ENCODE results near the gene RIMS4. TPM values are rescaled to one million over a fixed set of nuclear protein-coding genes. Genes with fewer than 3 reads are reported as not detected.

RIMS4 gene
- total and polyA plus RNA-seq, 10 of the 15 experiments (the other 5 are each of a cell fraction or from before 2014, with no cell fraction given): under 0.01 to 0.07 (median 0.05) TPM; not detected in 5

GRCh38 chr20:44762466-44763140 lies 47.7 kb downstream of the RIMS4 start:
- Histone ChIP-seq H3K9me3 (replicated peaks; ENCODE audit: control insufficient read depth, insufficient read depth, low read length) (no peaks in the 10 kb centered on the region), H3K4me3 (no peak overlapping the region), H4K20me1 (ENCODE audit: control insufficient read depth, insufficient read depth) (no peaks in the 10 kb centered on the region), H3K27me3 (replicated peaks in 1 of 2; ENCODE audit: control insufficient read depth in 2 of 2, insufficient read depth in 2 of 2, low read length in 1 of 2) (no peaks in the 10 kb centered on the region; a peak in 1 of 4 replicates), H3K4me2 (ENCODE audit: control insufficient read depth, insufficient read depth) (no peak overlapping the region), H3K9ac (ENCODE audit: control insufficient read depth, insufficient read depth, low read length) (no peak overlapping the region), H3K4me1 (ENCODE audit: control insufficient read depth, insufficient read depth, low read length) (no peaks in the 10 kb centered on the region), H3K79me2 (ENCODE audit: control insufficient read depth, insufficient read depth, low read length) (no peaks in the 10 kb centered on the region), H3K36me3 (ENCODE audit: control insufficient read depth in 2 of 2, insufficient read depth in 2 of 2, low read length in 1 of 2) (no peaks in the 10 kb centered on the region), H2AFZ (ENCODE audit: control insufficient read depth, low read depth, low read length) (no peak overlapping the region), H3K27ac (ENCODE audit: control insufficient read depth, insufficient read depth) (no peak overlapping the region)
- DNase-seq (ENCODE audit: low read depth, low spot score): no peak
- in situ Hi-C loops (cut with MboI) (no loop called here), intact Hi-C loops (cut with micrococcal nuclease; ENCODE audit: unreplicated experiment) (no loop called here)
- RAD21 ChIA-PET (ENCODE audit: unreplicated experiment): no interaction called here
- CTCF ChIA-PET: no interaction called here
- BruUV-seq (replicated peaks): no TSS peak
- SMC1A ChIA-PET (ENCODE audit: uncharacterized antibody, unreplicated experiment): no interaction called here
- POLR2A ChIA-PET: no interaction called here
- FAIRE-seq: no peak
- WGBS (ENCODE audit: insufficient coverage, insufficient replicate concordance, low lambda C conversion rate, missing lambda C conversion rate): 41% methylated on average over 10 of the region's 10 CpGs
- no peak for TF ChIP-seq SP1 (IDR thresholded peaks at IDR 0.05; ENCODE audit: low read depth, low read length)
- TF ChIP-seq IKZF2 (IDR thresholded peaks at IDR 0.05): no peak
- no peak for TF ChIP-seq BCLAF1 (IDR thresholded peaks at IDR 0.05)
- TF ChIP-seq CEBPB (IDR thresholded peaks at IDR 0.05; ENCODE audit: borderline replicate concordance in 1 of 2, low read depth in 2 of 2, low read length in 2 of 2): no peak
- no peak for ATAC-seq
